CD4-positive, alpha-beta T cell treated with Interleukin-15 for 4 hours (primary cell): Measurements from ENCODE around the gene ESRRG.
"Not testable (repeated sequence)": the region's sequence is repeated elsewhere in the genome, so short reads cannot be mapped to it uniquely, and the experiment has no call there.

Experiments
- DNase-seq: peaks from one replicate; pipeline ENCODE4 v3.0.0-alpha.2; 2020; ENCODE audit warnings: low spot score

Gene ESRRG

DNA sequence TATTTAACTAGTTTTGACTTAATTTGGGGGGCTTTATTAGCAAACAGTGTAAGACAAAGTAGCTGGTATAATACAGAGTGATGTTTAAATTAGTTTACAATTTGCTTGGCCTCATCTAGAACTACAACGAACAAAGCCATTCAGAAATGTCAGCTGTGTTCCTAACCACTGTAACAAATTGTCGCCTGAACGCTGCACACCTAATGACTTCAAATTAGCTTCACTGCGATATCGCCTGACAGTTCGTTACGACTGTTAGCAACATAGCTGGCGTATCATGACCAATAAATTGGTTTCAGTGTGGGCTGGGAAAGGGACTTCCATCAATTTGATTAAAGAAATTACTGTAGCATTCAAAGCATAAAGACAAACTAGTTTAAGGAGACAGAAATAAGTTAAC is 160.1 kb downstream of the ESRRG start:
- DNase-seq = no peak

DNA sequence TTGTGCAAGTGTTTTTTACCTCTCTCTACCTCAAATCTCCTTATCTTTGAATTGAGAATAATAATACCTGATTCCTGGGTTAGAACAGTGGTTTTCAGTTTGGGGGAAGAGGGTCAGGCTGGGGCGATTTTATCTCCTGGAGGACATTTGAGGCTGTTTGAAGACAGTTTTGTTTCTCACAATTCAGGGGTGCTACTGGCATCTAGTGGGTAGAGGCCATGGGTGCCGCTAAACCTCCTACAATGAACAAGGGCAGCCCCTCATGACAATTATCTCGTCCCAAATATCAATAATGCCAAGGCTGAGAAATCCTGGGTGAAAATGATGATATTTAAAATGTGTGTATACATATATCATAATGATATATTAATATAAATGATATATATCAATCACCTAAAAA is 160.8 kb downstream of the ESRRG start:
- no peak for DNase-seq

- DNase-seq = no peak
Measured at GRCh38 chr1:216560527-216560926, 162.7 kb downstream of the ESRRG start.

GRCh38 chr1:216559359-216559758 is 163.9 kb downstream of the ESRRG start:
- no peak for DNase-seq

- DNase-seq = no peak
Measured at GRCh38 chr1:216555653-216556052, 167.6 kb downstream of the ESRRG start.

DNA sequence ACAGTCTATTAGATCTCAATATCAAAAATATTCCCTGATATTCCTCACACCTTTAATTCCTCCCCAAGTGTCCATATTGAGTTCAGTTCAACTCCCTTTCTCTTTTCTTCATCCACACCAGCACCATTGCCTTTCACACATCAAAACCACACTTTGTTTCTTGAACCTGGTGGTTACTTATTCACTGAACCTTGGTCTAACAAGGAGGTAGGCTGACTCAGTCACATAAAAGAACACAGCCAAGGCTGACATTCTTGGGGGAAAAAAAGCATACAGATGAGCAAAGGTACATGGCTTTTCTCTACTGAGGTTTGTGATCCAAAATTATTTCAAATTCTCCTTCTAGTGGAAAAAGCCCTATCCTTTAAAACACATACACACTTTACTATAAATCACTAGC is 168.3 kb downstream of the ESRRG start:
- DNase-seq = no peak

DNA sequence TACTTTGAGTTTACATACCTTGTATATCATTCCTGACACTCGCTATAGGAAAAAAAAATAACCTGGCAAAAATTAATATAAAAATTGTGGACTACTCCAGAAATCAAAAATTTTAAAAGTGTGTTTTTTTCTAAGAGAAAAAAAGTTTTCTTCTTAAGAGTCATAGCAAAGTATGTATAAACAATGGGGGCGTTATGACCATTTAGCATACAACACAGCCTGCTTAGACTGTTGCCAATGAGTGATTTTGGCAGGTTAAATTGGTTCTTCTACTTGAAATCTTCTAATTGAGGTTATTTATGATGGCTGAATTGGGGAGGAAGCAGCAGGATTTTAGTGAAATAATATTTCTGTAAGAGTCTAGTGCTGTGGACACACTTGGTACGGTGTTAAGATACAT is 169.5 kb downstream of the ESRRG start:
- no peak for DNase-seq

DNA sequence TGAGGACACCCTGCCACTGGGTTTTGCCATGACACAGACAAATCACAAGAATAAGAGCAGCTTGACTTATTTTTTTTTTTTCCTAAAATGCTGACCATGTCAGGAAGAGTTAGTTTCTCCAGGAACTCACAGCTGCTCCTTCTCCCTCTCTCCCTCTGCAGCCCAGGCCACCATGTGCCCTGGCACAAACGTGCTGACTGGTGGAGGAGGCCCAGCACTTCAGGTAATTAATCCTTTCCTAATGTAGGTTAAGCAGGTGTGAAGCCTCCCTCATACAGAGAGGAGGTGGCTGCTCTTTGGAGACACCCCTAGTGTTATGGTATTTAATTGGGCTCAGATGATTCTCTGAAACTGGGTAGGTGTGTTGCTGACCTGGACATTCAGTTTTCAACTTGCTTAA is 170.2 kb downstream of the ESRRG start:
- no peak for DNase-seq

GRCh38 chr1:216549796-216550195 is 173.4 kb downstream of the ESRRG start:
- DNase-seq = no peak

DNA sequence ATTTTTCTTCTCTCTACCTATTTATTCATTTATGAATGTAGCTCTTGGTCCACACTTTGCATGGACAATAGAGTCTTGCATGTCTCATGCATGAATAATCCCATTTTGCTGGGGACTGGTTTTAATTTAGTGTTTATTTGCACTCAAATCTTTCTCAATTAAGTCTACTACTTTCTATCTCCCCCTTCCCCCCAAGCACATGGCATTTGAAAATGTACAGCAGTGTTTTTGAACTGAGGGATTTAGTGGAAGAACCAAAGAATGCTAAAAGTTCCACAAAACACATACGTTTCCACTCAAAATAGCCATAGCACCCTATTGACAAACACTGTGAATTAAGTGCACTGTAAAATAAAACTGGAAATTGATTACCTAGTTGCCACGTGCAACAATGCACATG is 180.5 kb downstream of the ESRRG start:
- no peak for DNase-seq

- no peak for DNase-seq
Measured at GRCh38 chr1:216542263-216542662, 181.0 kb downstream of the ESRRG start.

GRCh38 chr1:216535751-216536150 is 187.5 kb downstream of the ESRRG start:
- no peak for DNase-seq

DNA sequence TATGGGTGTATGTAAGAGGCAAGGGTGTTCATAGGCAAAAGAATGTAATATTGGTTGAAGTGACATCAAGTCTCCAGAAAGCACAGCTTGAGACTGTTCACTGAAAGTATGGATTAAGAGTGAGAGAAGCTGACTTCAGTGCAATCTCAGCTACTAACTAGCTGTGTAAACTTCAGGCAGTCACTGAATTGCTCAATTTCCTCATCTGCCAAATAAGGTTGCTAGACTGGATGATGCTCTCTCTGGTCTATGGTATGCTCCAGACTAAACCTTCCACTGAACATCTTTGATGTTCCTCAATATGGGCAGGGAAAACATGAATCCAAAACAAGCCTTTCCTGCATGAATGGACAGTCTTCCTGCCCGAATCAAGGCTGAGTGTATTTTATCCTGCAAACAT is 188.2 kb downstream of the ESRRG start:
- no peak for DNase-seq

DNA sequence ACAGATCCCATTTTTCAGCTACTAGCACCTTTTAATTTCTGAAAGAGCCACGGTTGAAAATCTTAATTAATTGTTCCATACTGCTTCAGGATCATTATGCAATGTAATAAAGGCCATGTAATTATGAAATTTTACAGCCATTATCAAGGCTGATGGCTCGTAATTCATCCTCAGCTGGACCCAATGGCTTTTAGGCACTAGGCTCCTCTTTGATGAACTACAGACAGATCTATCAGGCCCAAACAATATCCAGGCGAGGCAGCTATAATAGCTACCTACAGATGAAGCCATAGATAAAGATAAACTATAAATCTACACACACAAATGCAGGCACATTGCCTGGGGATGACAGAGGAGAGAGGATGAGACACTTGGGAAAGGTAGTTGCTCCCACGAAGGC is 189.5 kb downstream of the ESRRG start:
- DNase-seq = no peak

DNA sequence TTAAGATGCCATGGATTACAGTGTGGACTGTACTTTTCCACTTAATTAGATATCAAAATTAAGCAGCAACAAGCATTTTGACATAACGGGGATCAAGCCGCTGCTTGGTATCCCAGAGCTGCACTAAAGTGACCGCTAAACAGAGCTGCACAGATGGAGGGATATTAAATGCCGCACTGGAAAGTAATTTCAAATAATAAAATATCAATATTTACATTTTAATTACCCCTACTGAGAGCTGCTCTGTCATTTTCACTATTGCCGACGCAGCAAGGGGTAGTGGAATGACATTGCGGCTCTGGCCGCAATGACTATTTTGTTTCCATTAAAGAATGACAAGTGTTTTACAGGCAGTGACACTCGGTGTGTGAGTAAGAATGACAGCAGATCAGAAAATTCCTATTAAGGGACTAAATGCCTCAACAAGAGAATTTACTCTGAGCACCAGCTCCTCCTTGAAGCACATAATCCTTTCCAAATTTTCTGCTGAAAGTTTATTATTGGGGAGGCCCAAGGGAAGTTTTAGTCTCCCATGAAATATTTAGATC is 190.9 kb downstream of the ESRRG start:
- DNase-seq = no peak

- no peak for DNase-seq
Measured at GRCh38 chr1:216531263-216532239, 191.7 kb downstream of the ESRRG start.

GRCh38 chr1:216529851-216530250 is 193.4 kb downstream of the ESRRG start:
- DNase-seq = not testable (repeated sequence)

DNA sequence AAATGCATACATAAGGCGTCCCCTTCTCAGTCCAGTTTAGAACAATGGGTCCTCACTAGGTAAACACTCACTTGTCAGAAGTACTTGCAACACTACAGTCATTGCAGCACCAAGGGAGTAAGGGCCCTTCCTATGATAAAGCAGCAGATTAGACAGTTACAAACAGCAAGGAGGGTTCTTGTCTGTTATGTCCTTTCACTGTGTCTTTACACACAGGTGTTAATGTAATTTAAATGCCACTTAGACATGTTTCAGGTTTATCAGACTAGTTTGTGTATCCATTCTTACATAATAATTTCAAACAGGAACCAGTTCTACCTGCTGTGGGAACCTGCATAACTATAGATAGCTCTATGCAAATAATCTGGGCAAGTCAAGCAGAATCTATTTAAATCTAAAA is 194.4 kb downstream of the ESRRG start:
- no peak for DNase-seq

DNA sequence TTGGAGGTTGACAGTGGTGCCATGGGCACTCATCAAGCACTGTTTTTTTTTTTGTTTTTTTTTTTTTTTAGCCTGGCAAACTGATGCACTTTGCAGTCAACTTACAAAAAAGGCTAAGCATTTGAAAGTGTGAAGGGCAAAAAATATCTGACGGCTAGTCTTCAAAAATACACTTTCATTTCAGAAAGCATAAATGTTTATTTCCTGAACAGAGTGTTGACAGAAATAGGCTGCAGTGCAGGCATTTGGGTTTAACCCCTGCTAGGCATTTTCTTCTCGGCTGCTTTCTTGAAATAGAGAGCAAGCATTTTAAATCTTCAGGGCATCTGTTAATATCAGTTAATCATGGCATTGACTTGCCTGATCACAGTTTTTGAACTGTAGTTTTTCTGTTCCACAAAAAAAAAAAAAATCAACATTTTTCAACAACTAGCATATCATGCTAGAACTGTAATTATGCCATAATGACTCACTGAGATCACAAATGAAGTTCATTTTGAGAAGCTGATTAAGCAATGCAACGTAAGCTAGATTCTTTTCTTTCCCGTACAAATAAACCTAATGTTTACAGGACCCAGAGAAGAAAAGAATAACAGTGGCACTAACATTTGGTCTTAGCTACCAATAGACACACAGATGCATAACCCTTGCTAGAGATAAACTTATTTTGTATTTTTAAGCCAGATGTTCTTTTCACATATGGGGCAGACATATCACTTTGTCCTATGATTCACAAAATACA is 199.6 kb downstream of the ESRRG start:
- DNase-seq = no peak

DNA sequence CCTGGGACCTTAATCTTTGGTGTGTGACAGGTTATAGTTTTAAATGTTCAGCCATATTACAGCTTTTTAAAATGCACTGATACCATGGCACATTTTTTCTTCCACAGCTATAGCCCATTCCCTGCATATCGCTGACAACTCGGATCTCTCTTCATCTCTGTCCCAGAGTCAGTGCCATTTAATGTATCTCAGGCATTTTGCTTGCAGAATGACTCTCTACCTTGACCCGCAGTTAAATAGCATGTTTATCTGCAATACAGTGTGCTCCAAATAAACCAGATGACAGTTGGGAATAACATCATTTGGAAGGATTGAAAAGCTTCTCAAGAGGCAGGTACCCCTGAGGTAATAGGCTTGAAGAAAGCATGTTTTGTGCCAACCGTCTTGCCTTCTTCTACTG is 200.2 kb downstream of the ESRRG start:
- no peak for DNase-seq

DNA sequence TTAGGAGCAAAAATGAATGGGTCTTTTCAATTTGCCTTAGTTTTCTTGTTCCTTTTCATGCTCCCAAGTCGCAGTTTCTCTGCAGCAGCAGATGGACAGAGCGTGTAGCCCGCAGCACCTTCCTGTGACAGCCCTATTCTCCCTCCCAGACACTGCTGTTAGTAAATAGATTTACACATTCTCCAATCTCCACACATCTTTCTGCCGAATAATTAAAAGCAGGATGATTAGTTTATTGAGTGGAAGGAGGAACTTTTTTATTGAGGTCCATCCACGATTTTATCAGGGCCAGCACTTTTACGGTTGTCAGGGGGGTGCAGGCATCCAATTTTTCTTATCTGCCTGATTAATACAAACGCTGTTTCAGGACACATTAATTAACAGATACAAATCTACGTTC is 201.8 kb downstream of the ESRRG start:
- DNase-seq = no peak

GRCh38 chr1:216518844-216519627 is 204.2 kb downstream of the ESRRG start:
- no peak for DNase-seq
